ENCODE measurements around the gene LRRC47.

LRRC47 gene

DNA sequence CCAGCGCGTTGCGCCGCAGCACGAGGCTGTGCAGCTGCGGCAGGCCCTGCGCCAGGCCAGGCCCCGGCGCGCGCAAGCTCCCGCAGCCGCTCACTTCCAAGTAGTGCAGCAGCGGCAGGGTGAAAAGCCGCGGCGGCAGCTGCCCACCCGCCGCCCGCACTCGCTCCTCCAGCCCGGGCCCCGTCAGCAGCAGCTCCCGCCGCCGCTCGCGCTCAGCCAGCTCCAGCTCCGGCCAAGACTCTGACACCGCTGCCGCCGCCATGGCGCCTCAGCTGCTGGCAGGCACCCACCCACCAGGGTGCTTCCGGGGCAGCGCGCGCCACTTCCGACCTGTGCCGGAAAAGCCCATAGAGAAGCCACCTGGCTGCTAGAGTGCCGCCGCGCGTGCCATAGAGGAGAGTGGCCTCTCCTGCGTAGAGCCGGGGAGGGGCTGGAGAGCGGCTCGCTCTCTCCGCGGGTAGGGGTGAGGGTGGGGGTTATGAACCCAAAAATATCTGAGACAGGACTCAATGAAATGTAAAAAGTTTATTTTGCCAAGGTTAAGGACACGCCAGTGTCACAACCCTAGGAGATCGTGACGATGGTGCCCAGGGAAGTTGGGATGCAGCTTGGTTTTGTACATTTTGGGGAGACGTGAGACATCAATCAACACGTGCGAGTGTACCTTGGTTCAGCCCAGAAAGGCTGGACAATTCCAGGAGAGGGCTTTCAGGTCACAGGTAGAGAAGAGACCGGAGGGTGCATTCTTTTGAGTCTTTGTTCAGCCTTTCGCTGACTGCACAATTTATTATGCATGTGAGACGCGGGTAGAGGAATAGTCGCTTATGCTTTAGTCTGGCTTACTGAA is at the start of gene LRRC47:
Gene LRRC47, minus strand, starts transcription at position 284 of the 847 bp plus-strand sequence. Its CDS starts 22 bp downstream, at position 262.
- DNase-seq = peak; percentile 90

DNA sequence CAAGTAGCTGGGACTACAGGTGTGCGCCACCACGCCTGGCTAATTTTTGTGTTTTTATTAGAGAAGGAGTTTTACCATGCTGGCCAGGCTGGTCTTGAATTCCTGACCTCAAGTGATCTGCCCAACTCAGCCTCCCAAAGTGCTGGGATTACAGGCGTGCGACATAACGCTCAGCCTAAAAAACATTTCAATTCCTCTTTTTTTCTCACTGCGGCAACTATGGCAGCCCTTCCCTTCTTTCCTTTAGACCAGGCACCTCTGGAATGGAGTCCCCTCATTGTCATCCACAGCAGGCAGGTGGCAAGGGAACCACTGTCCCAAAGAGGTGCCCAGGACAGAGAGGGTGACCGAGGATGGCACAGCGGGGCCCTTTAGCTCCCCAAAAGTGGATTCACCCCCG is 46.6 kb upstream of the LRRC47 start:
- no peak for DNase-seq

DNA sequence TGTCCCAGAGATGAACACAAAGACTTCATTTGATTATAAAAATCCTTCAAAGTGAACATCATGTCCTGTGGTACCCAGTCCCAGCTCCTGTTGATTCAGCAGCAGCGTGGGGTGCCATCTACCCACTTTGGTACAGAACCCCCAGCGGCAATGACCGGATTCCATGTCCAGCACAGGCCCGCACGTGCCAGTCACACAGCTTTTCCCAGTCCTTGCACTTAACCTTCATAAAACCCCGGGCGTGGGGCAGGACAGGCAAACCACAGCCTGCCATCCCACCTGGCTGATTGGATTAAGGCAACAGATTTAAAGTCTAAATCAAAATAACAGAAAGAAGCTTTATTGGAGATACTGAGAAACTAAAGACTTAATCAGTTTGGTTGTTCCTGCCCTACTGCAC is 45.2 kb upstream of the LRRC47 start:
- no peak for DNase-seq

DNA sequence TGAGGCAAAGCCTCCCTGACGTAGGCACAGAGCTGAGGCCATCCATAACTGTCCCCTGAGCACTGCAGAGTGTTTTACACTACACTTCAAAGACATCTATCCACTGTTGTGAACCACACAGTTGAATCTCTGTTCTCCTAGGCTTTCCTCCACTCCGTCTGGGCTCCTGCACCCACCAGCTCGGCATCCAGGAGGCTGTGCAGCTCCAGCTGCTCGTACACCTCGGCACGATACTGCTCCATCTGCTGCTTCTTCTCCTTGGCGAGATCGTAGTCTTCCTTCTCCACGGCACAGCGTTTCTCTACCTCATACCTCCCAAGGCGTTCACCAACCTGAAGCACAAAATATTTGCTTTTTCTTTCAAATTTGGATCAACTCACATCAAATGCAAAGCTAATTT is 42.5 kb upstream of the LRRC47 start:
- DNase-seq = no peak

DNA sequence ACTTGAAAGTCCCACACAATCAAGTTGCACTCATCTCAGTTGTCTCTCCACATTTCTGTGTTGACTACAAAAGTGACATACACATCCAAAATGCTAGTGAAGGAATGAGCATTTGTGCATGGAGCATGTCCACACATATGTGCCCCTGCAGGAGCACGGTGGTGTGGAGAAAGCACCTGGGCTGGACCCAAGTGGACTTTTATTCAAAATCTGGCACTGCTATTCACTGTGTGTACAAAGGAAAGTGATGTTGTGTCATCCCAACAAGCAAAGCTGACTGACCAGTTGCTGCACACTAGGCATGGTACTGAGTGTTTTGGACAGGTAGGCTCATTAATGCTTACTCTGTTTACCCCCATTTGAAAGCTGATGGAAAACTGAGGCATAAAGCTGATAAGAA is 41.4 kb upstream of the LRRC47 start:
- no peak for DNase-seq

DNA sequence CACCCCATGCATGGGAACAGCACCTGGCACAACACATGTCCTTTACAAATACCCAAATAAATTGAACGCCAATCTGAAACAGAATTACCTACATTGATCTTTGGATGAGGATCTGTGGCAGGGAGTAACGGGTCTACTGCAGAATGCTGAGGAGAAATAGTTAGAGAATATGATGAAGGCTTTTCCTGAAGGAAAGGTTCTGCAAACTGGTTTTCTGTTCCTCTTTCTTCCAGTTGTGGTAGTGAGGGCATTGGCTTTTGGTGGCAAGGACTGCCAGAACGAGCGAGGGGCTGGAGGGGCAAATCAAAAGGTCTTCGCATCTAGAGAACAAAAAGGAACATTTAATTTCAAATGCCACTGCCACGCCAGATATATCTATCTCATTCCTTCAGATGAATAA is 40.9 kb upstream of the LRRC47 start:
- DNase-seq = no peak

DNA sequence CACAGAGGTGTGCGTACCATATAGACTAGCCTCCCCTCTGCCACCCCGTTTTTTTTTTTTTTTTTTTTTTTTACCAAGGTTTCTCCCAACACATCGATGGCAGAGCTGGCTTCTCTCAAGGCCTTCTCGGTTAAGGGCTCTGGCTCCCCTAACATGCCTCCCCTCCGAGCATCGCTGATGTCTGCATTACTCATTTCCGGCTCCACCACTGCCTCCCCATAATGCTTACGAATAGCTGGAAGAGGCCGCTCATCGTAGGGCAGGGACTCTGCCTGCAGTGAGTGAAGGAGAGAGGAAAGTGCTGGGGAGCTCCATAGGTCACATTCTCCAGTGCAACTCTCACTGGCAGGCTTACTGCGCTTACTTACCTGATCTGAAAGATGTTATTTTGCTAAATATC is 40.1 kb upstream of the LRRC47 start:
- no peak for DNase-seq

DNA sequence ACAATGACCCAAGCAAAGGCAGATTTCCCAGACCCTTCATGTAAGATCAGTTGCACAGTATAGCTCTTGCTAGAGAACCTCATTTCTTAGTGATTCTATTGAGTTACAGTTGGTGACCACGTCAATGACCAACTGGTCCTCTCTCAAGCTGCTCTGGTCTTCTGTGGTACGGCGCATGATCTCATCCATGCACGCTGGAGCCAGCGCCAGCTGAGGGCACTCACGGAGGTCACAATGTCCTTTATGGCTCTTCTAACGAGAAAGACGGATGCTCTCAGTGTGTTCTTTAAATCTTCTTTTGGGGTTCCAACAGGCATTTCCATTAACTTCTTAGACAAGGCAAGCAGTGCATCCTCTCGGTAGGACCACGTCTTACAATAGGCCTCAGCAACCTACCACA is 38.4 kb upstream of the LRRC47 start:
- DNase-seq = no peak

DNA sequence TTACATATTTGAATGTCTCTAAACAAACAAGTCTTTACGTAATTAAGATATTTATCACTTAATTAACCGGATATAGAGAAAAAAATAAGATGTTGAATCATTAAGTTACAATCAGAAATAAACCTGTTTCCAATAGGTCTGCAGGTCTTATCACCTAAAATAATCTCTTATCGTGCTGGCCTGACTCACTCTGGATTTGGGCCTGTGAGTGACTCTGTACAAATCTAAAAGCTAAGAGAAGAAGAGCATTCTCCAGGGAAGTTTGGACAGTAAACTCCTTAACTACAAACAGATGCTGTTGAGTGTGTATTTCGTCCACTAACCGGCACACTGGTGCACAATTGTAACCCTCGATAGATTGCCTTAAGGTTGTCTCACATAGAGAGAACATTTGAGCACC is 35.4 kb upstream of the LRRC47 start:
- no peak for DNase-seq

DNA sequence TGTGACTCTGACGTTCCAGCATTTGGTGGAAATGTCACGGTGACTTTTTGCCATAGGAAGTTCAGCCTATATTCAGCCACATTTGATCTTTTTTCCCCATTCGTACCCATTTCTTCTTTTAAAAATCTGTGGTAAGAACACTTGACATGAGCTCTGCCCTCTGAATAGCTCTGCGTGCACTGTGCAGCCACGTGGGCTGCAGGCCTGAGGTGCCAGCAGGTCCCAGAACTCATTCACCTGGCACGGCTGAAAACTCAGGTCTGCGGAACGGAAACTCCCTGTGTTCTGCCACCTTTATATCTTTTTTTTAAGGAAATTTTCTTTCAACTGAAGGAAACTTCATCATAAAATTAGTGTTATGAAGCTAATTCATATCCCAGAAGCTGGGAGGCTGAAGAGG is 32.1 kb upstream of the LRRC47 start:
- DNase-seq = no peak

DNA sequence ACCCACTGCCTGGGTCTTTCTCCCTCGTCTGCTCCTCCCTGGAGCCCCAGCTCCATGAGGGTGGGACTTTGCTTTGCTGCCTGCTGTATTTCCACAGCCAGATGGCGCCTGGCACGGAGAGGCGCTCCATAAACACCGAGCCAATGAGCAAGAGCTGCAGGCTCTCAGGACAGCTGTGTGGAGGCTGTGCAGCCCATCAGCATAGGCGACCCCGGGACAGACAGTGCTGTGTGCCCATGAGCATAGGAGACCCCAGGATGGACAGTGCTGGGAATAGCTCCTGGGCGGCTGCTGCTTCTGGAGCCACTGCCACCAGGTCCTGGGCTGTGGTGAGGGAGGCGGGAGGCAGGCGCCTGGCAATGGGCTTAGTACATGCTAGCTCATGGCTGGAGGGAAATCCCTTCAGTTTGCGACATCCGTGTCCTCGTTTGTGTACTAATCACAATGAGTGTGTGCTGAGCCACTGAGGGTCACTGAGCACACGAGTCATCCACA is 31.6 kb upstream of the LRRC47 start:
- DNase-seq = no peak

DNA sequence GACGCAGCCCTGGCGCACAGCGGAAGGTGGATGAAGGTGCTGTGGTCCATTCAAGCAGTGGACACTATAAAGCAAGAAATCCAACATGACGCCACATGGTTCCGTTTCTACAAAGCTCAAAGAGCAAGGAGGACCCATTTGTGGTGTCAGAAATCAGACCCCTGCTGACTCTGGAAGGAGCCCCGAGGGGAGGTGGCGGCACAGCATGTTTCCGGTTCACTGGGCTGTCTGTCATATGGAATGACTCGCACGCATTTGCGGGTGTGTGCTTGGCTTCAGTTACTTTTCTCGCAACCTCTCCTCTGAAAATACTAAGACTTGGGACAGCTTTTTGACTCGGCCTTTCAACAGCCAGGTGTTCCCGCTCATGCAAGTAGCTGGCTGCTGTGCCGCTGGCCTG is 29.1 kb upstream of the LRRC47 start:
- no peak for DNase-seq

DNA sequence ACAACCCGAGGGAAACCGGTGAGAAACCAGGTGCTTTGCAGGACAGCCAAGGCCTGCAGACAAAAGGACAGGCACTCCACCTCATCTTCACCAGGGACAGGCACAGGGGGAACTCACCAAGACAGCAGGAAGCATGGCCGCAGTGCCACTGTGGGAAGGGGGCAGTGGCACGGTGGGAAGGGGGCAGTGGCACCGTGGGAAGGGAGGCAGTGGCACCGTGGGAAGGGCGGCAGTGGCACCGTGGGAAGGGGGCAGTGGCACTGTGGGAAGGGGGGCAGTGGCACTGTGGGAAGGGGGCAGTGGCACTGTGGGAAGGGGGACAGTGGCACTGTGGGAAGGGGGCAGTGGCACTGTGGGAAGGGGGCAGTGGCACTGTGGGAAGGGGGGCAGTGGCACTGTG is 28.4 kb upstream of the LRRC47 start:
- DNase-seq = no peak

DNA sequence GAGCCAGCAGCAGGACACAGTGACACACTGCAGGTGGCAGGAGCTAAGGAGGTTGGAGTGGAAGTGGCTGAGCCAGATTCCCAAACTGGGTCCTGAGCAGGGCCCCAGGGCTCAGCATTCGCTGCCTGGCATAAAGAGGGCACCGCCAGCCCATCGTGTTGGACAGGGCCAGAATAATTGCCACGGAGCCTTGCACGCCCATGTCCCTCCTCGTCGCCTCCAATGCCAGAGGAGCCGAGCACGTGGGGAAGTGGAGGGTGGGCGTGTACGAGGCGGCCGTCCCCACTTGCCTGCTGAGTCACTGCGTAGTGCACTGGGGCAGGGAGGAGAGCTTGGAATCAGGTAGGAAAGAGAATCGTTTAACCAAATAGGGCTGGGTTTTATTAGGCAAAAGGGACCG is 26.1 kb upstream of the LRRC47 start:
- DNase-seq = no peak

DNA sequence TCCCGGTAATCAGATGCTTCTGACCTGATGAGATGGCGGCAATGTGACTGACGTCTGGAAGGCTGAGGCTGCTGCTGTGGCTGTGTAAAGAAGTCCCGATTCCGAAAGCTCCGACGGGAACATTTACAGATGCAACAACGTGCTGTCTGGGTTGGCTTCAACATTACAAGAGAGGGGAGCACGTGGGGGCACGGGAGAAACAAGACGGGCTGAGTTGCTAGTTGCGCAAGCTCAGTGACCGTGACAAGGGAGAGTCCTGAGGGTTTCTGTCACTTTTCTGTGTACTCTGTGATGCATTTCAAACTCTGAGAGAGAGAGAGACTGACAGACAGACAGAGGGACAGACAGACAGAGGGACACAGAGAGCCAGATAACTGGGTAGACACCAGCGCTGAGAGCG is 25.6 kb upstream of the LRRC47 start:
- DNase-seq = no peak

DNA sequence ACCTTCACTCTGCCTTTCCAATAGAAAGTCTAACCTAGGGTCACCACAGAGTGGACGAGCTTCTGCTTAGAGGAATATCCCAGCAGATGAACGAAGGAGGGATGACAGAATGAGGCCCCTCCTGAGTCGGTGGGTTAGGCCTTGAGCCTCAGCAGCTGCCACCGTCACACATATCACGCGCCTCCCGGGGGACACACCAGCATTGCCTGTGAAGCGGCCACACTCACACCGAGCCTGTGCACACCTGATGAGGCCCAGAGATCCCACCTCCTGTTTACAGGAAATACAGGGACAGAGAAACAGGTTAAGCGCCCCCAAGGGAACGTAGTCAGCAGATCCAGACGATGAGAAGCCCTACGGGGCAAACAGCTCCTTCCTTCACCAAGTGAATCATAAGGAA is 25.1 kb upstream of the LRRC47 start:
- DNase-seq = no peak

DNA sequence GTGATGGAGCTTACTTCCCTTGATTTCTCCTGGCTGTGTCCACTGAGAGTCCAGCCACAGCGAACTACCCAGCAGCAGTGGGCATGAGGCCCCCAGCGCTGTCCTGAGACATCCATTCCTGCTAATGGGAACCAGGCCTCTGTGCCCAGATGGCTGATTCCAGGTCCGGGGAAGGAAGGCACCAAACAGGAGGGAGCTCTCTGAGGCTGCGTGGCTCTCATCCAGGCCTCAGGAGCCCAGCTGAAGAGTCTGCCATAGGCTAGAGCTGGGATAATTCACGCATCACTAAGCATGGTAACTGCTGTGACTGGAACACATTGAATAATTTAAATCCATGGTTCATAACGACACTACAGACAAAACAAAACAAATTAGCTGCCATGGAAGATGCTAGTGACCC is 24.7 kb upstream of the LRRC47 start:
- no peak for DNase-seq

DNA sequence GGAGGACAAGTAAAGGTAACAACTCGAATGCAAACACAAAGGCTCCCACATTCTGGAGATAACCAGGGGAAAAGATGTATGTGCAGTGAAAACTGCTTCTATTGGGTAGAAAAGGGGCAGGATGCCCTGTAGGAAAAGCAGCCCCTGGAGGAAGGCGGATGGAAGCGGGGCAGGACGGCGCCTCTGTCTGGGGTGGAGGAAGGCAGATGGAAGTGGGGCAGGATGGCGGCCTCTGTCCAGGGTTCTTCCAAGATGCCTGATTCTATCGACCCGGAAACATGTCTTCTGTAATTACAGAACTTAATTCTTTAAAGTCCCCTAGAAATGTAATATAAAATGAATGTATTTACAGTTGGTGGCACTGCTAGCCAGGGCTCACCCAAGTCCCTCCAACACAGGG is 24.0 kb upstream of the LRRC47 start:
- DNase-seq = no peak

DNA sequence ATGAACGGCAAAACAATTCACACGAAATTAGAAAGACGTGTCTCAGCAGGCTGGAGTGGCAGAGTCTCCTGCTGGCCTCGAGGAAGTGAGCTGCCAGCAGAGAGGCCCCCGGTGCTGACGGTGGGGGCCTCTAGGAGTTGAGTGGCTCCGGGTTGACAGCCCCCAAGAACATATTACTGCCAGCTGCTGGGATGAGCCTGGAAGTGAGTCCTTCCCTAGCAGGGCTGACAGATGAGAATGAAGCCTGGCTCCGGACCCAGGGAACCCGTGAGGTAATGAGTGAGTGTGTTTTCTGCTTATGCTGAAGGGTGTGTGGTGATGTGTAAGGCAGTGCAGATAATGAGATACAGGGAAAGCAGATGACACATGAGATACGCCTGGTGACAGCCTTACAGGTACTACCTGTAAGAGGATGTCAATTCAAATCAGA is 23.5 kb upstream of the LRRC47 start:
- DNase-seq = no peak

DNA sequence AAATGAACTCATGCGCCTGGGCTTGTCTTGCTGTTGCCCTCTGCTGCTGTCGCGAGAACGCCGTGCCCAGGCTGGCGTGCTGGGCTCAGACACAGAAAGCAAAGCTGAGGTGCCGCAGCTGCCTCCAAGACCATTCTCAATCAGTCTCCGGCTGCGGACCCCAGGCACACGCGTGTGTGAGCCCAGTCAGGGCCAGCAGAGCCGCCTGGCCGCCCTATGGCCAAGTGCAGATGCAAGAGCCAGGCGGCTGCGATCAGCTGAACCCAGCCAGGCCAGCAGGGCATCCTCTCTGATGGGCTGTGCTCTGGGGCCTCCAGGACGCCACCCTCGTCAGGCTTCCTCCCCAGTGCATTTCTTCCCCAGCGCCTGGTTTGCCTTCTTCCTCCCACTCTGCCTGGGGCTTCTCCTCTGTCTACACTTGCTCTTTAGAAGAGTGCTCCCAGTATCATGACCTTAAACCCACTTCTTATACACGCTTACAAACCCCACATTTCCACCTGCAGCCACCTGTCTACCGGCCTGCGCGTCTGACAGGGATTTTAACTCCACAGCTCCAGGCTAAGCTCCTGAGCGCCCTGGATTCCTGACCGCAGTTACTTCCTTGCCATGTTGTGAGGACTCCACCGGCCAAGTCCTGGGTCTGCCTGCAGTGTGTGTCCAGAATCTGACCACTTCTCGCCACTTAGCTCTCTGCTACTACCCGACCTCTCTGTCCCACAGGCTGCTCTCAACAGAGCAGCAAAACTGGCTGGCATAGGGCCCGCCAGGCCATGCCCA is 21.7 kb upstream of the LRRC47 start:
- no peak for DNase-seq

DNA sequence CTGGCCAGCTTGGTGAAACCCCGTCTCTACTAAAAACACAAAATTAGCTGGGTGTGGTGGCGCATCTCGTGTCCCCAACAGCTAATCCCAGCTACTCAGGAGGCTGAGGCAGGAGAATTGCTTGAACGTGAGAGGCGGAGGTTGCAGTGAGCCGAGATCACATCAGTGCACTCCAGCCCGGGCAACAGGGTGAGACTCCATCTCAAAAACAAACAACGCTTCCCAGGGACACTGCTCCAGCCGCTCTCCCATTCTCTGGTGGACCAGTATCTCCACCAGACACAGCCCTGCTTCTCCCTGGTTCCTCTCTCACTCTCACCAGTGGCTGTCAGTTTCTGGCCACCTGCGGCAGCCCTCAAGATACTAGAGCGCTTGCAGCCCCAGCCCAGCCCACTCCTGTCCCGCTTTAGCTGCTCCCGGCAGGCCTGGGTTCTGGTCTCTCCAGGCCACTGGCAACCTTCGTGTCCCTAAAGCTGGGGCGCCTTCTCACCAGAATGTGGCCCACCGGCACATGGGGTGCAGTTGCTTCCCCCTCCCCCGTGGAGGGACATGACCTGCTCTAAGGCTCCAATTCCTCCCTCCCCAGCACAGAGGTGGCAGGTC is 20.9 kb upstream of the LRRC47 start:
- no peak for DNase-seq

DNA sequence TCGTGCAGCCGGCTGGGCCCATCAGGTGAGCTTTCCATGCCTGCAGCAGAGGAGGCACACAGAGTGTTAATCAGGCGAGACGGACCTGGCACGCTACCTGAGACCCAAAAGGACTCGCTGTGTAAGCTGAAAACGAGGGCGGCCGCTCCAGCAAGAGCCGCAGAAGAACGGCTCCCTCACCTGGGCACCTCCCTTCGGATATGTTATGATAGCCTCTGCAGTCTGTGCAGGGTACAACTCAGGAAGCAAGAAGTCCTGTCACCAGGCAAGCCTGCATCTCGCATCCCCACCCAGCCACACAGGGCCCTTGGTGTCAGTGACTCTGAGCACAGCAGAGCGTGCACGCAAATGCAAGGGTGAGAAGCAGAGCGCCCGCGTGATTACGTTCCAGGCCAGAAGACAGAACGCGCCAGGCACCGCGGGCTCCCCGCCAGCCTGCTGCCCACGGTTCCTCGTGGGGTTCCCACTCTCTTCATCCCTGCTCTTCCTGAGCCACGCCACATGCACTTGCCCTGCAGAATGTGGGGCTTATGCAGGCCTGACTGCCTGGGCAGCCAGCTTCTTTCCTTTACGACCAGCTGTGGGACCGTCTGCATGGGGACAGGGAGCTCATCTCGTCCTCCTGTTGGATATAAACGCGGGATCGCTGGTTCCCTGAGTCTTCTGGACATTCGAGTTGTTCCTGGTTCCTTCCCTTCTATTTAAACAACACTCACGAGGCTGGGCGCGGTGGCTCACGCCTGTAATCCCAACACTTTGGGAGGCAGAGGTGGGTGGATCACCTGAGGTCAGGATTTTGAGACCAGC is 20.2 kb upstream of the LRRC47 start:
- DNase-seq = no peak

Measured in NCI-H69 (cell line).